Natural killer cell (primary cell): ENCODE measurements around the gene TLDC2. TPM values are rescaled to one million over a fixed set of nuclear protein-coding genes. Genes with fewer than 3 reads are reported as not detected.

Source experiments
- ATAC-seq, 3 donors: fragments of 150-1000 bp in 2 of 3; fragments of 200-7000 bp in 1 of 3; cut with Tn5 transposase; 1 replicate in 1 of 3; 2 replicates in 2 of 3; pipeline ENCODE4 v1.10.0; 2021; ENCODE audit warnings: mild to moderate bottlenecking in 2 of 3, moderate library complexity in 2 of 3
- DNase-seq, 2 donors: peaks; one replicate each; pipeline versions ENCODE4 v3.0.0 to v3.0.0-alpha.2; 2013 to 2021; ENCODE audit warnings: mixed read lengths in 1 of 2
- H3K27ac ChIP-seq: one replicate; pipeline ENCODE4 v1.5.1; 2013; ENCODE audit warnings: mild to moderate bottlenecking, low read length
- H3K27me3 ChIP-seq: one replicate; pipeline ENCODE4 v1.6.1; 2013; ENCODE audit warnings: low read length; ENCODE audit not compliant: control insufficient read depth, insufficient read depth
- H3K36me3 ChIP-seq: one replicate; pipeline ENCODE4 v1.6.1; 2013; ENCODE audit warnings: low read length; ENCODE audit not compliant: control insufficient read depth, insufficient read depth
- H3K4me1 ChIP-seq: one replicate; pipeline ENCODE4 v1.6.1; 2013; ENCODE audit warnings: low read length; ENCODE audit not compliant: control insufficient read depth, insufficient read depth
- H3K4me3 ChIP-seq: one replicate; pipeline ENCODE4 v1.5.1; 2013; ENCODE audit warnings: low read length
- H3K9me3 ChIP-seq: one replicate; pipeline ENCODE4 v1.6.1; 2013; ENCODE audit warnings: low read length; ENCODE audit not compliant: control insufficient read depth, insufficient read depth
- H3K27ac Mint-ChIP-seq, 2 donors: one replicate each; pipeline ENCODE4 v1.8.0; 2022; ENCODE audit warnings: mild to moderate bottlenecking in 2 of 2, mixed read lengths in 2 of 2, moderate library complexity in 1 of 2
- H3K27me3 Mint-ChIP-seq, 2 donors: one replicate each; pipeline ENCODE4 v1.8.0; 2022; ENCODE audit warnings: low read depth in 2 of 2, mixed read lengths in 2 of 2
- H3K36me3 Mint-ChIP-seq: one replicate; pipeline ENCODE4 v1.8.0; 2022; ENCODE audit warnings: mixed read lengths
- H3K4me1 Mint-ChIP-seq, 2 donors: one replicate each; pipeline ENCODE4 v1.8.0; 2022; ENCODE audit warnings: mixed read lengths in 2 of 2
- H3K4me3 Mint-ChIP-seq: one replicate; pipeline ENCODE4 v1.8.0; 2022; ENCODE audit warnings: mild to moderate bottlenecking, moderate library complexity, mixed read lengths
- H3K9me3 Mint-ChIP-seq, 2 donors: one replicate each; pipeline ENCODE4 v1.8.0; 2022; ENCODE audit warnings: mixed read lengths in 2 of 2
- WGBS: methylation state at CpG from one replicate; pipeline ENCODE4 v1.1.7; 2013; ENCODE audit warnings: missing lambda C conversion rate; ENCODE audit not compliant: insufficient coverage; 5-methylcytosine and 5-hydroxymethylcytosine counted together
- intact Hi-C: fragments of 100-400 bp; cut with micrococcal nuclease; formaldehyde crosslinking; loops from one replicate; pipeline ENCODE4 v1.14.2; 2022
- total RNA-seq, 4 donors: library from RNA; stranded (reverse); fragments of 120-200 nt in 1 of 4; gene quantifications; one replicate each; pipeline versions ENCODE4 v1.2.3 to v1.2.4, GENCODE V29; 2013 to 2022
- TF ChIP-seq, protein P1 (sequence below): fragments of 200-600 bp; IDR thresholded peaks from one replicate; pipeline ENCODE4 v1.8.0; 2022; ENCODE audit warnings: antibody characterized with exemption

The TLDC2 gene
- total RNA-seq, 3 donors from 2014 or later (not counting 1 experiment from before 2014, with no cell fraction given), result 1.4 TPM; not detected in 2

DNA sequence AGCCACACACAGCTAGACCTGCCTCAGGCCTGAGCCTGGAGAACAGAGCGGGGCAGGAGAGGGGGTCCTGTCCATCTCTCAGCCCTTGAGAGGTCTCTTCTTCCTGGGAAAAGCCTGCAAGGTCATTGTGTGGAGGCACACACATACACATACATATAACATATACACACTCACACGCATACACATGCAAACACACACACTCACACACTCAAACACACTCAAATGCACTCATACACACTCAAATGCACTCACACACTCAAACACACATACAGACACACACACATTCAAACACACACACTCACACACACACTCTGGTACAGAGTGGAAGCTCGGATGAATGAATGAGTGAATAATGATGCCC is 515 bp downstream of the TLDC2 start:
- H3K27me3 Mint-ChIP-seq, result no peaks in the 10 kb centered on the region
- H3K27ac Mint-ChIP-seq, result no peak overlapping the region
- DNase-seq, result no peak
- H3K9me3 Mint-ChIP-seq, result no peaks in the 10 kb centered on the region
- intact Hi-C loops, result no loop called here
- H3K4me3 ChIP-seq, result no peak overlapping the region
- H3K36me3 ChIP-seq, result no peaks in the 10 kb centered on the region
- no peaks in the 10 kb centered on the region for H3K9me3 ChIP-seq
- peaks cover 18% of the 10 kb centered on the region for H3K4me1 ChIP-seq
- ATAC-seq, result no peak
- no peak overlapping the region for H3K27ac ChIP-seq
- H3K36me3 Mint-ChIP-seq, result no peaks in the 10 kb centered on the region
- TF ChIP-seq, protein P1, sequence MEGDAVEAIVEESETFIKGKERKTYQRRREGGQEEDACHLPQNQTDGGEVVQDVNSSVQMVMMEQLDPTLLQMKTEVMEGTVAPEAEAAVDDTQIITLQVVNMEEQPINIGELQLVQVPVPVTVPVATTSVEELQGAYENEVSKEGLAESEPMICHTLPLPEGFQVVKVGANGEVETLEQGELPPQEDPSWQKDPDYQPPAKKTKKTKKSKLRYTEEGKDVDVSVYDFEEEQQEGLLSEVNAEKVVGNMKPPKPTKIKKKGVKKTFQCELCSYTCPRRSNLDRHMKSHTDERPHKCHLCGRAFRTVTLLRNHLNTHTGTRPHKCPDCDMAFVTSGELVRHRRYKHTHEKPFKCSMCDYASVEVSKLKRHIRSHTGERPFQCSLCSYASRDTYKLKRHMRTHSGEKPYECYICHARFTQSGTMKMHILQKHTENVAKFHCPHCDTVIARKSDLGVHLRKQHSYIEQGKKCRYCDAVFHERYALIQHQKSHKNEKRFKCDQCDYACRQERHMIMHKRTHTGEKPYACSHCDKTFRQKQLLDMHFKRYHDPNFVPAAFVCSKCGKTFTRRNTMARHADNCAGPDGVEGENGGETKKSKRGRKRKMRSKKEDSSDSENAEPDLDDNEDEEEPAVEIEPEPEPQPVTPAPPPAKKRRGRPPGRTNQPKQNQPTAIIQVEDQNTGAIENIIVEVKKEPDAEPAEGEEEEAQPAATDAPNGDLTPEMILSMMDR, result no peak
- 98% methylated on average over 2 of the region's 3 CpGs for WGBS
- H3K4me3 Mint-ChIP-seq, result no peak overlapping the region
- H3K4me1 Mint-ChIP-seq, result peaks cover 11 to 13% of the 10 kb centered on the region in 2 donors
- no peaks in the 10 kb centered on the region for H3K27me3 ChIP-seq

DNA sequence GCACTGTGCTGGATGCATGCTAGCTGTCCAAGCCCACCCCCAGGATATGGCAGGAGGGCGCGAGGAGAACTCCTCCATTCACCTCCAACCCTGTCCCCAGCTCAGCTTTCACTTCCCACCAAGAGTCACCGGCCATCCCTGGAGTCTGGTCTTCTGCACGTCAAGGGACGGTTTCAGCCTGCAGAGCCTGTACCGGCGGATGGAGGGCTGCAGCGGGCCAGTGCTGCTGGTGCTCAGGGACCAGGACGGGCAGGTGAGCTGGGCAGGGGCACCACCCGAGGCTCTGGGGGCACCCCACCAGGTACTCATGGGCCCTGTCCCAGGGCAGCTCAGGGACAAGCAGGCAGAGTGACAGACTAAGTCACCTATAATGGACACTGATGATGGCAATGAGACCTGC is 3.0 kb downstream of the TLDC2 start:
- ATAC-seq, result no peak
- Histone ChIP-seq H3K4me1 (peaks cover 5% of the 10 kb centered on the region), H3K4me3 (no peak overlapping the region), H3K9me3 (no peaks in the 10 kb centered on the region), H3K27me3 (no peaks in the 10 kb centered on the region), H3K27ac (no peak overlapping the region), H3K36me3 (no peaks in the 10 kb centered on the region)
- no peaks in the 10 kb centered on the region for H3K27me3 Mint-ChIP-seq
- H3K9me3 Mint-ChIP-seq, result no peaks in the 10 kb centered on the region
- H3K4me1 Mint-ChIP-seq, result peaks cover 4 to 10% of the 10 kb centered on the region in 2 donors
- no peak for DNase-seq
- 94% methylated on average over 10 of the region's 10 CpGs for WGBS
- H3K36me3 Mint-ChIP-seq, result no peaks in the 10 kb centered on the region
- intact Hi-C loops, result no loop called here
- no peak overlapping the region for H3K4me3 Mint-ChIP-seq
- no peak overlapping the region for H3K27ac Mint-ChIP-seq
- TF ChIP-seq, protein P1, result no peak

DNA sequence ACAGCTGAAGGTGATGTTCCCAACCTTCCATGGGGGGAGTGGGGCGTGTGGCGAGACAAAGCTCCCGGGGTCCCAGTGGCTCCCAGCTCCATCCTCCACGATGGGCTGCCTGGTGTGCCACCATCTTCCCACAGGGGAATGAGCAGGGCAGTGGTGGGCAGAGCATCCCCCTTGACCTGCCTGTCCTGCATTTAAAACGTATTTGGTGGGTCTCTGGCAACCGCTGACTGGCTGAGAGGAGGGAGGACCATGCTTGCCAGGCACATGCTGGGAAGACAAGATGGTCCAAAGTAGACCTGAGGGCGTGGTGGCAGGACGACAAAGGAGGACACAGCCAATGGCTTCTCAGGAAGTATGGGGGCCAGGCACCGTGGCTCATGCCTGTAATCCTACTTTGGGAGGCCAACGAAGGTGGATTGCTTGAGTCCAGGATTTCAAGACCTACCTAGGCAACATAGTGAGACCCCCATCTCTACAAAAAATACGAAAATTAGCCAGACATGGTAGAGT is 4.9 kb downstream of the TLDC2 start:
- TF ChIP-seq, protein P1, result no peak
- ATAC-seq (no peak), DNase-seq (no peak)
- no peaks in the 10 kb centered on the region for H3K9me3 ChIP-seq
- intact Hi-C loops, result loop anchor here (10.0 kb wide), 1 partner anchor 236 kb away; the partner anchor contains the start of gene SLA2
- Mint-ChIP-seq H3K9me3 (no peaks in the 10 kb centered on the region), H3K4me1 (peaks cover under 1 to 10% of the 10 kb centered on the region in 2 donors), H3K27me3 (no peaks in the 10 kb centered on the region), H3K36me3 (no peaks in the 10 kb centered on the region), H3K27ac (no peak overlapping the region), H3K4me3 (no peak overlapping the region)
- peaks cover 2% of the 10 kb centered on the region for H3K4me1 ChIP-seq
- H3K36me3 ChIP-seq, result no peaks in the 10 kb centered on the region
- no peak overlapping the region for H3K4me3 ChIP-seq
- 89% methylated on average over 11 of the region's 11 CpGs for WGBS
- H3K27ac ChIP-seq, result no peak overlapping the region
- no peaks in the 10 kb centered on the region for H3K27me3 ChIP-seq

DNA sequence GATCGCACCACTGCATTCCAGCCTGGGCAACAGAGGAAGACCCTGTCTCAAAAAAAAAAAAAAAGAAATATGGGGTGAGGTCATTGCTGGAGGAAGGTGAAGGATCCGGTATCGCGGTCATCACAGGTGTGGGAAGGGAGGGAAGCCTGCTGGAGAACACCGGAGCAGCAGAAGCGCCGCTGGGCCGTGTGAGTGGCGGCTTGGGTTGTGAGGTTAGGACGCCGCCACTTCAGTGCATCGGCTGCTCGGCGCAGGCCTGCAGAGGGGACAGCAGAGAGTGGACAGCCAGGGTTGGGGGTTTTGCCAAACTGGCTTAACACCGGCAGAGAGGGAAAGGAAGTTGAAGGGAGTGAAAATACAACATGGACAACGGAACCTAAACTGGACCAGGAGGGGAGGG is 5.4 kb downstream of the TLDC2 start:
- no peaks in the 10 kb centered on the region for H3K27me3 Mint-ChIP-seq
- Histone ChIP-seq H3K36me3 (no peaks in the 10 kb centered on the region), H3K27ac (no peak overlapping the region), H3K4me1 (no peaks in the 10 kb centered on the region), H3K9me3 (no peaks in the 10 kb centered on the region), H3K4me3 (no peak overlapping the region), H3K27me3 (no peaks in the 10 kb centered on the region)
- no peaks in the 10 kb centered on the region for H3K9me3 Mint-ChIP-seq
- TF ChIP-seq, protein P1, result no peak
- no peak overlapping the region for H3K27ac Mint-ChIP-seq
- no peak for ATAC-seq
- intact Hi-C loops, result loop anchor here (10.0 kb wide), 1 partner anchor 237 kb away; the partner anchor contains the start of gene SLA2
- peaks cover 0 to 10% of the 10 kb centered on the region in 2 donors for H3K4me1 Mint-ChIP-seq
- 95% methylated on average over 16 of the region's 16 CpGs for WGBS
- no peaks in the 10 kb centered on the region for H3K36me3 Mint-ChIP-seq
- H3K4me3 Mint-ChIP-seq, result no peak overlapping the region
- DNase-seq, result no peak
